H1 (cell line): Measurements from ENCODE around the gene OR2T35. TPM values are rescaled to one million over a fixed set of nuclear protein-coding genes. Genes with fewer than 3 reads are reported as not detected.

Experiments
- CTCF ChIA-PET: fragments of 300-600 bp; sonication (Branson Sonifier 250); formaldehyde crosslinking; loops from one replicate; lab custom pipeline; 2021; ENCODE audit not compliant: partially characterized antibody; lab: Charles Lee
- POLR2A ChIA-PET: fragments of 300-600 bp; sonication (Branson Sonifier 250); formaldehyde crosslinking; loops from one replicate; lab custom pipeline; 2021; ENCODE audit warnings: inconsistent platforms; ENCODE audit not compliant: partially characterized antibody; lab: Charles Lee
- DNase-seq, 2 experiments: peaks; one replicate each; pipeline versions ENCODE4 v3.0.0 to v3.0.0-alpha.2; 2010 to 2022; ENCODE audit warnings: low spot score in 2 of 2, low read depth in 1 of 2, mixed read lengths in 1 of 2
- FAIRE-seq: peaks from 2 replicates; lab custom pipeline; 2011; peaks lifted over from hg19 to GRCh38; lab: Jason Lieb, UNC
- H2AFZ ChIP-seq: 2 replicates; pipeline ENCODE4 v1.8.1; 2012; ENCODE audit warnings: low read length, inconsistent platforms
- H2AK5ac ChIP-seq: 2 replicates; pipeline ENCODE4 v1.6.1; 2013; ENCODE audit warnings: low read depth, low read length
- H2BK120ac ChIP-seq: replicated peaks from 2 replicates; pipeline ENCODE3; 2013; ENCODE audit warnings: low read depth, low read length, inconsistent platforms
- H2BK12ac ChIP-seq: 2 replicates; pipeline ENCODE4 v1.6.1; 2013; ENCODE audit warnings: low read depth, low read length
- H2BK15ac ChIP-seq: 2 replicates; pipeline ENCODE4 v1.6.1; 2013; ENCODE audit warnings: low read length
- H2BK20ac ChIP-seq: 2 replicates; pipeline ENCODE4 v1.6.1; 2013; ENCODE audit warnings: low read length
- H2BK5ac ChIP-seq: 2 replicates; pipeline ENCODE4 v1.6.1; 2013; ENCODE audit warnings: low read depth, low read length
- H3K14ac ChIP-seq: 2 replicates; pipeline ENCODE4 v1.6.1; 2013; ENCODE audit warnings: inconsistent platforms; ENCODE audit not compliant: insufficient read length
- H3K18ac ChIP-seq: 2 replicates; pipeline ENCODE4 v1.6.1; 2013; ENCODE audit warnings: low read length; ENCODE audit errors: extremely low read depth
- H3K23ac ChIP-seq: 2 replicates; pipeline ENCODE4 v1.6.1; 2013; ENCODE audit warnings: inconsistent platforms; ENCODE audit not compliant: insufficient read length
- H3K23me2 ChIP-seq: 2 replicates; pipeline ENCODE4 v1.6.1; 2013; ENCODE audit warnings: low read depth, low read length
- H3K27ac ChIP-seq: 2 replicates; pipeline ENCODE4 v1.6.1; 2011; ENCODE audit warnings: low read depth, low read length, inconsistent platforms
- H3K27me3 ChIP-seq, 4 experiments: replicated peaks in 1 of 4; 1 replicate in 1 of 4; 2 replicates in 3 of 4; pipeline versions ENCODE4 v1.6.1 to v1.8.1; 2011 to 2013; ENCODE audit warnings: low read length in 3 of 4, mild to moderate bottlenecking in 3 of 4, inconsistent platforms in 2 of 4, mixed read lengths in 2 of 4, moderate library complexity in 1 of 4; ENCODE audit not compliant: control insufficient read depth in 3 of 4, insufficient read depth in 3 of 4; ENCODE audit errors: extremely low read depth in 1 of 4
- H3K36me3 ChIP-seq, 4 experiments: 2 replicates each; pipeline versions ENCODE4 v1.6.1 to v1.8.1; 2011 to 2013; ENCODE audit warnings: mild to moderate bottlenecking in 4 of 4, low read length in 3 of 4, moderate library complexity in 2 of 4, control low read depth in 1 of 4, inconsistent platforms in 1 of 4; ENCODE audit not compliant: insufficient read depth in 4 of 4, control insufficient read depth in 2 of 4
- H3K4ac ChIP-seq: replicated peaks from 2 replicates; pipeline ENCODE3; 2013; ENCODE audit warnings: low read length, low read depth, mixed read lengths, inconsistent platforms; ENCODE audit not compliant: insufficient read length
- H3K4me1 ChIP-seq, 4 experiments: replicated peaks in 1 of 4; 1 replicate in 1 of 4; 2 replicates in 3 of 4; pipeline versions ENCODE4 v1.6.1 to v1.8.1; 2011 to 2013; ENCODE audit warnings: low read length in 3 of 4, inconsistent platforms in 2 of 4, mixed read lengths in 1 of 4; ENCODE audit not compliant: insufficient read depth in 4 of 4, control insufficient read depth in 3 of 4
- H3K4me2 ChIP-seq, 2 experiments: 2 replicates each; pipeline versions ENCODE4 v1.6.1 to v1.8.1; 2011 to 2013; ENCODE audit warnings: low read depth in 2 of 2, low read length in 2 of 2, control low read depth in 1 of 2, inconsistent platforms in 1 of 2, mild to moderate bottlenecking in 1 of 2; ENCODE audit not compliant: insufficient read depth in 1 of 2
- H3K4me3 ChIP-seq, 4 experiments: fragments of 200-600, 300-600 bp in 1 of 4; sonication (generic), shearing (Covaris generic), sonication (Bioruptor Twin) in 1 of 4; 2 replicates each; pipeline versions ENCODE4 v1.5.1 to v1.8.1; 2011 to 2016; ENCODE audit warnings: low read length in 4 of 4, low read depth in 3 of 4, control low read depth in 2 of 4, inconsistent platforms in 2 of 4, mild to moderate bottlenecking in 2 of 4, mixed read lengths in 1 of 4, moderate library complexity in 1 of 4; ENCODE audit not compliant: insufficient read depth in 2 of 4; ENCODE audit errors: extremely low read depth in 1 of 4
- H3K56ac ChIP-seq: replicated peaks from 2 replicates; pipeline ENCODE3; 2013; ENCODE audit warnings: low read depth, mild to moderate bottlenecking, mixed read lengths, low read length, inconsistent platforms; ENCODE audit not compliant: insufficient read length
- H3K79me1 ChIP-seq: 2 replicates; pipeline ENCODE4 v1.6.1; 2013; ENCODE audit warnings: low read depth, low read length, control low read depth
- H3K79me2 ChIP-seq, 2 experiments: 2 replicates each; pipeline versions ENCODE4 v1.6.1 to v1.8.1; 2012 to 2013; ENCODE audit warnings: low read length in 2 of 2, mild to moderate bottlenecking in 2 of 2, inconsistent platforms in 1 of 2; ENCODE audit not compliant: insufficient read depth in 2 of 2, control insufficient read depth in 1 of 2
- H3K9ac ChIP-seq, 4 experiments: replicated peaks in 1 of 4; 1 replicate in 1 of 4; 2 replicates in 3 of 4; pipeline versions ENCODE4 v1.6.1 to v1.8.1; 2011 to 2013; ENCODE audit warnings: low read depth in 3 of 4, low read length in 3 of 4, control low read depth in 2 of 4, mild to moderate bottlenecking in 2 of 4, moderate library complexity in 2 of 4, inconsistent platforms in 1 of 4; ENCODE audit errors: extremely low read depth in 1 of 4
- H3K9me3 ChIP-seq, 2 experiments: 2 replicates each; pipeline versions ENCODE4 v1.6.1 to v1.8.1; 2012 to 2013; ENCODE audit warnings: mild to moderate bottlenecking in 2 of 2, moderate library complexity in 2 of 2, control low read depth in 1 of 2, inconsistent platforms in 1 of 2, low read depth in 1 of 2, low read length in 1 of 2, mixed read lengths in 1 of 2; ENCODE audit not compliant: insufficient read depth in 2 of 2
- H4K20me1 ChIP-seq, 2 experiments: replicated peaks in 1 of 2; 2 replicates each; pipeline versions ENCODE3 to v1.8.1; 2011 to 2013; ENCODE audit warnings: inconsistent platforms in 2 of 2, low read length in 2 of 2, mild to moderate bottlenecking in 1 of 2; ENCODE audit not compliant: insufficient read depth in 2 of 2, control insufficient read depth in 1 of 2
- H4K5ac ChIP-seq: 2 replicates; pipeline ENCODE4 v1.6.1; 2013; ENCODE audit warnings: low read length, low read depth, mixed read lengths, inconsistent platforms; ENCODE audit not compliant: insufficient read length
- H4K8ac ChIP-seq: 2 replicates; pipeline ENCODE4 v1.8.0; 2013; ENCODE audit warnings: mild to moderate bottlenecking, moderate library complexity, low read length, inconsistent platforms; ENCODE audit not compliant: insufficient read depth; ENCODE audit errors: extremely low read depth
- H4K91ac ChIP-seq: replicated peaks from 2 replicates; pipeline ENCODE3; 2013; ENCODE audit warnings: low read length, mixed read lengths, inconsistent platforms; ENCODE audit not compliant: insufficient read length
- CHD2 ChIP-seq: IDR thresholded peaks from 2 replicates; pipeline ENCODE4 v1.6.1; 2012; ENCODE audit warnings: low read length, improper control_type of control experiment
- EP300 ChIP-seq, 2 experiments: IDR thresholded peaks; 1 replicate in 1 of 2; 2 replicates in 1 of 2; pipeline ENCODE4 v1.6.1; 2011 to 2012; ENCODE audit warnings: low read depth in 2 of 2, low read length in 2 of 2, mild to moderate bottlenecking in 2 of 2, borderline replicate concordance in 1 of 2, inconsistent platforms in 1 of 2, moderate library complexity in 1 of 2
- EZH2 ChIP-seq: fragments of 200-600 bp; sonication (generic); IDR thresholded peaks from 2 replicates; pipeline ENCODE4 v1.7.1; 2012; ENCODE audit warnings: low read depth, mild to moderate bottlenecking, moderate library complexity, low read length, inconsistent platforms; ENCODE audit not compliant: severe bottlenecking
- JUND ChIP-seq: IDR thresholded peaks from 2 replicates; pipeline ENCODE4 v1.6.1; 2011; ENCODE audit warnings: mild to moderate bottlenecking, improper control_type of control experiment, low read length
- NRF1 ChIP-seq: IDR thresholded peaks from 2 replicates; pipeline ENCODE4 v1.6.1; 2011; ENCODE audit warnings: mild to moderate bottlenecking, low read depth, low read length, improper control_type of control experiment
- POLR2AphosphoS5 ChIP-seq: IDR thresholded peaks from 2 replicates; pipeline ENCODE4 v1.6.1; 2011; ENCODE audit warnings: low read depth, low read length
- TBP ChIP-seq: IDR thresholded peaks from 2 replicates; pipeline ENCODE4 v1.6.1; 2011; ENCODE audit warnings: low read depth, low read length, improper control_type of control experiment
- WGBS, 2 experiments: shearing (Covaris generic) in 1 of 2; methylation state at CpG; one replicate each; pipeline versions ENCODE4 v1.1.6 to v1.1.7; 2013 to 2015; ENCODE audit warnings: low lambda C conversion rate in 2 of 2, mixed read lengths in 2 of 2, inconsistent platforms in 1 of 2, low coverage in 1 of 2, missing lambda C conversion rate in 1 of 2; ENCODE audit not compliant: insufficient replicate concordance in 2 of 2, insufficient coverage in 1 of 2, insufficient read length in 1 of 2; ENCODE audit errors: extremely low coverage in 1 of 2, missing lambda C conversion rate in 1 of 2; 5-methylcytosine and 5-hydroxymethylcytosine counted together
- polyA plus RNA-seq, 7 experiments: library from polyadenylated mRNA; depleted of rRNA in 3 of 7; stranded (reverse) in 5 of 7; unstranded in 2 of 7; fragments of >200 nt in 5 of 7; fragments of 200-250 nt in 2 of 7; gene quantifications; 1 replicate in 5 of 7; 2 replicates in 1 of 7; 4 replicates in 1 of 7; pipeline versions ENCODE4 v1.2.1 to v1.2.3, GENCODE V29; 2011 to 2013; ENCODE audit warnings: missing spikeins in 2 of 7, mixed read lengths in 2 of 7
- total RNA-seq: library from RNA; stranded (reverse); fragmentation: NEBNext Ultra II Directional; extraction: Animal tissue kit (Norgen Biotek cat#: 25700); gene quantifications from 2 replicates; pipeline ENCODE4 v1.2.1, GENCODE V29; 2021

Gene OR2T35
- total and polyA plus RNA-seq, 2 of the 8 experiments (the other 6 are each of a cell fraction or from before 2014, with no cell fraction given): not detected

DNA sequence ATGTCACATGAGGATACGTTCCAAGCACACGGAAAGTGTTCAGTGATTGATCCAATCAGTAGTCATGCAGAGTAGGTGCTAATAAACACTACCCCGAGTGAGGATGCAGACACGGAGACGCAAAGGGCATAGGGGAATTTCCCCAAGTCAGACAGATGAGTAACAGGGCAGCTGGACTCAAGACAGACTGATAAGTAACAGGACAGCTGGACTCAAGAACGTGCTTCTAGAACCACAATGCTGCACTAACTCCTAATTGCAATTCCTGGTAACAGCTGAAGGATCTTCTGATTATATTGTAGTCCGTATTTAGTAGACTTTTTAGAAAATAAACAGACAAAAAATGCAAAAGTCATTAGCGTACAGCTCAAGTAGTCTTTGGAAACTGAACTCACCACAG is 45.7 kb downstream of the OR2T35 start:
- Histone ChIP-seq H3K9ac (no peak overlapping the region), H3K23ac (no peak overlapping the region), H4K91ac (no peak overlapping the region), H2BK12ac (no peak overlapping the region), H3K79me1 (no peaks in the 10 kb centered on the region), H3K79me2 (no peaks in the 10 kb centered on the region), H2AK5ac (no peak overlapping the region), H2BK5ac (no peak overlapping the region), H3K18ac (no peak overlapping the region), H3K4me2 (no peak overlapping the region), H3K4ac (no peak overlapping the region), H3K23me2 (no peaks in the 10 kb centered on the region), H3K27me3 (no peaks in the 10 kb centered on the region), H3K4me3 (no peak overlapping the region), H3K9me3 (peaks cover 46 to 67% of the 10 kb centered on the region in 2 experiments), H3K56ac (no peak overlapping the region), H4K20me1 (no peaks in the 10 kb centered on the region), H3K4me1 (no peaks in the 10 kb centered on the region), H2AFZ (no peak overlapping the region), H3K36me3 (no peaks in the 10 kb centered on the region), H3K27ac (no peak overlapping the region), H4K8ac (no peak overlapping the region), H4K5ac (no peak overlapping the region), H2BK120ac (no peak overlapping the region), H3K14ac (no peak overlapping the region), H2BK20ac (no peak overlapping the region), H2BK15ac (no peak overlapping the region)
- ChIA-PET CTCF (no interaction called here), POLR2A (no interaction called here)
- FAIRE-seq: no peak
- TF ChIP-seq CHD2: no peak
- no peak for TF ChIP-seq EP300 (IDR thresholded peaks at IDR 0.05; ENCODE audit: borderline replicate concordance in 1 of 2, low read depth in 2 of 2, low read length in 2 of 2)
- TF ChIP-seq TBP: no peak
- TF ChIP-seq EZH2: no peak
- TF ChIP-seq POLR2AphosphoS5: no peak
- no peak for TF ChIP-seq JUND
- TF ChIP-seq NRF1: no peak
- no peak for DNase-seq
- 74% methylated on average over 8 of the region's 8 CpGs; no CpG with 5 or more reads in 1 of the 2 experiments for WGBS, 2 experiments
